IMR-90 (cell line): ENCODE results near the gene CD163L1. TPM values are rescaled to one million over a fixed set of nuclear protein-coding genes. Genes with fewer than 3 reads are reported as not detected.

Experiments used
- ATAC-seq: fragments of 200-7000 bp; cut with Tn5 transposase; 2 replicates; pipeline ENCODE4 v1.9.1; 2020; ENCODE audit warnings: low read depth, mild to moderate bottlenecking, moderate library complexity
- BruUV-seq: library from RNA; stranded (reverse); fragments of 400-500 nt; replicated peaks from 2 replicates; lab custom pipeline; 2021; lab: Mats Ljungman, UMichigan
- CTCF ChIA-PET: fragments of 300-600 bp; formaldehyde crosslinking; extraction: SDS; loops from one replicate; lab custom pipeline; 2021; ENCODE audit warnings: antibody characterized with exemption; lab: Yijun Ruan, JAX
- POLR2A ChIA-PET: fragments of 300-600 bp; sonication (Branson Sonifier 250); formaldehyde crosslinking; loops from one replicate; lab custom pipeline; 2022; ENCODE audit warnings: antibody characterized with exemption; ENCODE audit not compliant: unreplicated experiment; lab: Charles Lee
- DNase-seq: peaks from one replicate; pipeline ENCODE4 v3.0.0; 2013
- H2AFZ ChIP-seq: replicated peaks from 2 replicates; pipeline ENCODE3; 2013; ENCODE audit warnings: low read length, mild to moderate bottlenecking; ENCODE audit not compliant: poor library complexity
- H2AK5ac ChIP-seq: 2 replicates; pipeline ENCODE4 v1.6.1; 2013; ENCODE audit warnings: low read depth, low read length, inconsistent platforms
- H2AK9ac ChIP-seq: replicated peaks from 2 replicates; pipeline ENCODE3; 2013; ENCODE audit warnings: mild to moderate bottlenecking, low read depth, low read length, moderate library complexity; ENCODE audit not compliant: poor library complexity
- H2BK120ac ChIP-seq: 2 replicates; pipeline ENCODE4 v1.6.1; 2013; ENCODE audit warnings: low read depth, low read length, inconsistent platforms
- H2BK15ac ChIP-seq: 3 replicates; pipeline ENCODE4 v1.6.1; 2013; ENCODE audit warnings: low read depth, low read length, inconsistent platforms
- H2BK20ac ChIP-seq: 2 replicates; pipeline ENCODE4 v1.6.1; 2013; ENCODE audit warnings: low read depth, mild to moderate bottlenecking, inconsistent platforms, low read length, moderate library complexity
- H2BK5ac ChIP-seq: 2 replicates; pipeline ENCODE4 v1.6.1; 2013; ENCODE audit warnings: mild to moderate bottlenecking, low read depth, low read length, inconsistent platforms; ENCODE audit not compliant: poor library complexity, severe bottlenecking
- H3K14ac ChIP-seq: replicated peaks from 2 replicates; pipeline ENCODE4 v1.6.1; 2013; ENCODE audit warnings: low read depth, low read length, inconsistent platforms
- H3K18ac ChIP-seq: 2 replicates; pipeline ENCODE4 v1.6.1; 2013; ENCODE audit warnings: low read depth, low read length, control low read depth
- H3K23ac ChIP-seq: 2 replicates; pipeline ENCODE4 v1.6.1; 2013; ENCODE audit warnings: low read depth, low read length, inconsistent platforms
- H3K27ac ChIP-seq: 2 replicates; pipeline ENCODE4 v1.5.1; 2013; ENCODE audit warnings: mild to moderate bottlenecking, control low read depth, low read length; ENCODE audit not compliant: insufficient read depth
- H3K27me3 ChIP-seq: 2 replicates; pipeline ENCODE4 v1.6.1; 2013; ENCODE audit warnings: low read length; ENCODE audit not compliant: control insufficient read depth, insufficient read depth
- H3K36me3 ChIP-seq: 2 replicates; pipeline ENCODE4 v1.6.1; 2013; ENCODE audit warnings: low read length, mixed read lengths; ENCODE audit not compliant: control insufficient read depth, insufficient read depth
- H3K4ac ChIP-seq: 2 replicates; pipeline ENCODE4 v1.6.1; 2013; ENCODE audit warnings: low read depth, low read length, inconsistent platforms
- H3K4me1 ChIP-seq: 2 replicates; pipeline ENCODE4 v1.6.1; 2013; ENCODE audit warnings: low read length, mixed read lengths; ENCODE audit not compliant: control insufficient read depth, insufficient read depth
- H3K4me2 ChIP-seq: 2 replicates; pipeline ENCODE4 v1.6.1; 2013; ENCODE audit warnings: low read depth, mild to moderate bottlenecking, control low read depth, low read length, moderate library complexity
- H3K4me3 ChIP-seq: 2 replicates; pipeline ENCODE4 v1.5.1; 2013; ENCODE audit warnings: low read depth, mild to moderate bottlenecking, control low read depth, low read length, moderate library complexity; ENCODE audit not compliant: insufficient read depth
- H3K56ac ChIP-seq: 2 replicates; pipeline ENCODE4 v1.6.1; 2013; ENCODE audit warnings: low read length, inconsistent platforms; ENCODE audit not compliant: insufficient read depth; ENCODE audit errors: extremely low read depth
- H3K79me1 ChIP-seq, 2 experiments: 2 replicates each; pipeline ENCODE4 v1.6.1; 2013; ENCODE audit warnings: low read length in 2 of 2, inconsistent platforms in 1 of 2, low read depth in 1 of 2
- H3K9ac ChIP-seq: 2 replicates; pipeline ENCODE4 v1.6.1; 2013; ENCODE audit warnings: low read depth, low read length, control low read depth
- H3K9me1 ChIP-seq: 2 replicates; pipeline ENCODE4 v1.6.1; 2013; ENCODE audit warnings: low read length, inconsistent platforms; ENCODE audit not compliant: insufficient read depth
- H3K9me3 ChIP-seq: 2 replicates; pipeline ENCODE4 v1.6.1; 2013; ENCODE audit warnings: low read length; ENCODE audit not compliant: control insufficient read depth, insufficient read depth
- H4K20me1 ChIP-seq: 2 replicates; pipeline ENCODE4 v1.6.1; 2013; ENCODE audit warnings: low read length, inconsistent platforms; ENCODE audit not compliant: insufficient read depth
- H4K5ac ChIP-seq: 2 replicates; pipeline ENCODE4 v1.6.1; 2013; ENCODE audit warnings: mild to moderate bottlenecking, low read depth, low read length, control low read depth
- H4K8ac ChIP-seq, 2 experiments: 2 replicates each; pipeline ENCODE4 v1.6.1; 2013; ENCODE audit warnings: low read depth in 2 of 2, low read length in 2 of 2, control low read depth in 1 of 2, inconsistent platforms in 1 of 2
- H4K91ac ChIP-seq: 2 replicates; pipeline ENCODE4 v1.6.1; 2013; ENCODE audit warnings: low read depth, low read length, inconsistent platforms; ENCODE audit not compliant: insufficient read depth
- BHLHE40 ChIP-seq: fragments of 150-350 bp; IDR thresholded peaks from 2 replicates; pipeline ENCODE4 v1.6.1; 2016; ENCODE audit warnings: mild to moderate bottlenecking, low read depth, low read length
- CEBPB ChIP-seq: IDR thresholded peaks from 2 replicates; pipeline ENCODE4 v1.6.1; 2012; ENCODE audit warnings: low read depth, low read length, improper control_type of control experiment
- CTCF ChIP-seq: conservative IDR thresholded peaks from 2 replicates; pipeline ENCODE4 v1.5.1; 2012; ENCODE audit warnings: mild to moderate bottlenecking, low read depth, low read length, improper control_type of control experiment
- ELK1 ChIP-seq: fragments of 150-350 bp; IDR thresholded peaks from 2 replicates; pipeline ENCODE4 v1.6.1; 2016; ENCODE audit warnings: low read depth, mild to moderate bottlenecking, low read length, moderate library complexity, borderline replicate concordance
- FOS ChIP-seq: fragments of 150-350 bp; IDR thresholded peaks from 2 replicates; pipeline ENCODE4 v1.6.1; 2016; ENCODE audit warnings: low read depth, low read length
- MAFK ChIP-seq: IDR thresholded peaks from 2 replicates; pipeline ENCODE4 v1.6.1; 2012; ENCODE audit warnings: low read depth, low read length, improper control_type of control experiment
- MAZ ChIP-seq: IDR thresholded peaks from 2 replicates; pipeline ENCODE4 v1.6.1; 2012; ENCODE audit warnings: low read depth, mild to moderate bottlenecking, low read length, improper control_type of control experiment, moderate library complexity, borderline replicate concordance
- MXI1 ChIP-seq: IDR thresholded peaks from 2 replicates; pipeline ENCODE4 v1.6.1; 2012; ENCODE audit warnings: low read depth, mild to moderate bottlenecking, low read length, moderate library complexity, borderline replicate concordance
- NFE2L2 ChIP-seq: fragments of 150-350 bp; IDR thresholded peaks from 2 replicates; pipeline ENCODE4 v1.6.1; 2016; ENCODE audit warnings: low read depth, mild to moderate bottlenecking, low read length
- POLR2A ChIP-seq: IDR thresholded peaks from 2 replicates; pipeline ENCODE4 v1.6.1; 2012; ENCODE audit warnings: mild to moderate bottlenecking, low read depth, low read length
- RAD21 ChIP-seq: IDR thresholded peaks from 2 replicates; pipeline ENCODE4 v1.6.1; 2012; ENCODE audit warnings: low read length, improper control_type of control experiment
- RCOR1 ChIP-seq: IDR thresholded peaks from 2 replicates; pipeline ENCODE4 v1.6.1; 2012; ENCODE audit warnings: mild to moderate bottlenecking, low read length, improper control_type of control experiment; ENCODE audit not compliant: insufficient replicate concordance
- RFX5 ChIP-seq: IDR thresholded peaks from 2 replicates; pipeline ENCODE4 v1.8.0; 2012; ENCODE audit warnings: low read depth, mild to moderate bottlenecking, low read length, moderate library complexity
- SMC3 ChIP-seq: fragments of 150-350 bp; IDR thresholded peaks from 2 replicates; pipeline ENCODE4 v1.6.1; 2016; ENCODE audit warnings: low read depth, mild to moderate bottlenecking, antibody characterized with exemption, low read length, moderate library complexity
- WGBS, 2 experiments: methylation state at CpG; one replicate each; pipeline versions ENCODE4 v1.1.5 to v1.1.7; 2013; ENCODE audit warnings: missing lambda C conversion rate in 2 of 2; ENCODE audit not compliant: insufficient read length in 1 of 2; ENCODE audit errors: extremely low coverage in 2 of 2; 5-methylcytosine and 5-hydroxymethylcytosine counted together
- dilution Hi-C: fragments of 300-500 bp; cut with HindIII; formaldehyde crosslinking; loops from one replicate; pipeline ENCODE4 v1.14.3; 2018; ENCODE audit warnings: low sequenced_read_pairs; ENCODE audit not compliant: unreplicated experiment
- in situ Hi-C: fragments of 300-500 bp; cut with MboI; formaldehyde crosslinking; loops from 3 replicates; pipeline ENCODE4 v1.14.3; 2019; ENCODE audit warnings: low sequenced_read_pairs, inconsistent platforms, mixed read lengths
- intact Hi-C: fragments of 100-400 bp; cut with micrococcal nuclease; formaldehyde crosslinking; loops from 2 replicates; pipeline ENCODE4 v1.10.0; 2022
- polyA plus RNA-seq, 3 experiments: library from polyadenylated mRNA; depleted of rRNA; stranded (reverse); fragments of >200 nt; gene quantifications; 2 replicates each; pipeline ENCODE4 v1.2.3, GENCODE V29; 2012; ENCODE audit warnings: low replicate concordance in 1 of 3
- total RNA-seq: library from RNA; depleted of rRNA; stranded (reverse); fragments of >200 nt; gene quantifications from 2 replicates; pipeline ENCODE4 v1.2.3, GENCODE V29; 2012

Gene CD163L1
- total and polyA plus RNA-seq, 2 of the 4 experiments (the other 2 are of a cell fraction) = 0.50 to 1.6 TPM

GRCh38 chr12:7460375-7461259 lies 16.7 kb upstream of the CD163L1 start (continued):
- TF ChIP-seq RFX5 (no peak), MAFK (peak; percentile 75)

- Histone ChIP-seq H3K4ac (no peak overlapping the region), H3K4me3 (no peak overlapping the region), H4K91ac (no peak overlapping the region), H2AK9ac (no peak overlapping the region), H2AFZ (peak overlapping the region; percentile 34), H4K8ac (no peak overlapping the region), H3K23ac (no peak overlapping the region), H4K5ac (no peak overlapping the region), H3K18ac (no peak overlapping the region), H3K4me2 (no peak overlapping the region), H3K9ac (no peak overlapping the region), H3K27me3 (no peaks in the 10 kb centered on the region), H3K9me3 (no peaks in the 10 kb centered on the region), H2BK5ac (no peak overlapping the region), H3K27ac (no peak overlapping the region), H2BK120ac (no peak overlapping the region), H3K9me1 (no peaks in the 10 kb centered on the region), H2BK20ac (no peak overlapping the region), H2AK5ac (no peak overlapping the region), H3K14ac (no peak overlapping the region), H4K20me1 (no peaks in the 10 kb centered on the region), H2BK15ac (no peak overlapping the region), H3K4me1 (no peaks in the 10 kb centered on the region), H3K56ac (no peak overlapping the region), H3K36me3 (no peaks in the 10 kb centered on the region), H3K79me1 (no peaks in the 10 kb centered on the region)
- ChIA-PET CTCF (interaction anchor here (0.9 to 1.6 kb wide), 3 partner anchors 26 to 253 kb away, joined by 3 to 4 read pairs (median 3); no protein-coding TSS in a partner anchor), POLR2A (no interaction called here)
- no TSS peak for BruUV-seq
- ATAC-seq = no peak
- no CpG with 5 or more reads among the region's 3 CpGs for WGBS, 2 experiments
- intact Hi-C loops (loop anchor here (1.0 to 5.0 kb wide), 3 partner anchors 88 to 241 kb away; no protein-coding TSS in a partner anchor), dilution Hi-C loops (no loop called here), in situ Hi-C loops (loop anchor here (5.0 kb wide), 1 partner anchor 238 kb away; no protein-coding TSS in a partner anchor)
- no peak for DNase-seq
- no peak for TF ChIP-seq RAD21
- TF ChIP-seq NFE2L2 = no peak
- TF ChIP-seq ELK1 = no peak
- TF ChIP-seq MAZ = no peak
- no peak for TF ChIP-seq MAFK
- TF ChIP-seq RCOR1 = no peak
- TF ChIP-seq POLR2A = no peak
- TF ChIP-seq SMC3 = no peak
- TF ChIP-seq CEBPB = no peak
- no peak for TF ChIP-seq RFX5
- no peak for TF ChIP-seq CTCF
- TF ChIP-seq MXI1 = no peak
- TF ChIP-seq BHLHE40 = no peak
- TF ChIP-seq FOS = no peak
These were observed 16.0 kb upstream of the CD163L1 start for GRCh38 chr12:7459973-7460372.
